GM21367 (cell line): ENCODE results near the gene SDF4.
"Not testable (repeated sequence)": the region's sequence is repeated elsewhere in the genome, so short reads cannot be mapped to it uniquely, and the experiment has no call there.

Experiments used
- ATAC-seq: cut with Tn5 transposase; IDR thresholded peaks from one replicate; pipeline ENCODE4 v1.9.1; 2021; ENCODE audit not compliant: unreplicated experiment

Gene SDF4

DNA sequence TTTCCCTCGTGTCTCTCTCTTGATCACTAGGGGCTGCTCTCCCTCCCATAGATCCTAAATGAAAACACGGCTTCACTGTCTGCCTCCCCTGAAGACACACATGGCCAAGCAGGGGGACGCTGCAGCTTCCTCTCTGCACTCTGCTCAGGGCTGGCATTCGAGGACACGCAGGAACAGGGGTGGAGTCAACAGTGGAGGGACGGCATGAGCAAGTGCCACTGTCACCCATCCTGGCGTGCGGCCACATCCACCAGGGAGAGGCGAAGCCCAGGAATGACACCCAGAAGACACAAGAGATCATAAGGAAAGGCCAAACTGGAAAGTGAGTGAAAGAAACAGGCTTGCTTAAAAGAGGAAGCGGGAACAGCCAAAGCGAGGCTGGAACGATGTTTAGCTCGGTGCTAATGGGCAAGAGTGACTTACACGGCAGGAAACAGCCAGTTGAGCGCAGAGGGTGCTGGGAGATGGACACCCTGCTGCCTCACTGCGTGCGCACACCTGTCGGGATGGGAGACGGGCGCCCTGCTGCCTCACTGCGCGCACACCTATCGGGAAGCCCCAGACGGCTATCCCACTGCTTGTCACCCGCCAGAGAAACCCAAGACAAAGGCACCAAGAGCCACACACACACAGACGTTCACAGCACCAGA lies 28.3 kb upstream of the SDF4 start:
- ATAC-seq, result no peak

DNA sequence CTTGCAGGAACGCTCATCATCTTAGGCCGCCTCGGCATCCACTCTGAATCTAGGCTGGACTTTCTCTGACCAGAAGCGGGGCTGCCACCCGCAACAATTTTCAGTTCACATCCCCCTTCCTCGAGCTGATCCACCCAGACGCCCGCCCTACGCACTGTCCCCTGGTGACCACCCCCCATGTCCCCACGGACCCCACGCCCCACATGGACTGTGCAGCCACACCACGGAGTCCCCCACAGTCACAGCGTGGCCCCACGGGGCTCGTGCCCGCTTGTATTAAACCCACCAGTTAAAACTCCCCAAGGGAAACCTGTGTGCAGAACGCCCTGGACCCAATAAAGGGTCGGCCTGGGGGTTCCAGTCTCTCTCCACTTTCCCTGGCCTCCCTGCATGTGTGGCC lies 27.7 kb upstream of the SDF4 start:
- no peak for ATAC-seq

DNA sequence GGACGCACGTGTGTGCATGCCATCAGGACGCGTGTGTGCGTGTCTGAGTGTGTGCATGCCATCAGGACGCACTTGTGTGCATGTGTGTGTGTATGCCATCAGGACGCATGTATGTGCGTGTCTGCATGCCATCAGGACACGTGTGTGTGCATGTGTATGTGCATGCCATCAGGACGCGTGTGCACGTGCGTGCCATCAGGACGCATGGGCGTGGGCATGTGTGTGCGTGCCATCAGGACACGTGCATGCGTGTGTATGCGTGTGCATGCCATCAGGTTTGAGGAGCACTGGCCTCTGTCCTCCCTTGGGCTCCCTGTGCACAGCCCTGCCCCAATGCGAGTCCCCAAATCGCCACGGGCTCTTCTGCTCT lies 27.3 kb upstream of the SDF4 start:
- ATAC-seq, result no peak

DNA sequence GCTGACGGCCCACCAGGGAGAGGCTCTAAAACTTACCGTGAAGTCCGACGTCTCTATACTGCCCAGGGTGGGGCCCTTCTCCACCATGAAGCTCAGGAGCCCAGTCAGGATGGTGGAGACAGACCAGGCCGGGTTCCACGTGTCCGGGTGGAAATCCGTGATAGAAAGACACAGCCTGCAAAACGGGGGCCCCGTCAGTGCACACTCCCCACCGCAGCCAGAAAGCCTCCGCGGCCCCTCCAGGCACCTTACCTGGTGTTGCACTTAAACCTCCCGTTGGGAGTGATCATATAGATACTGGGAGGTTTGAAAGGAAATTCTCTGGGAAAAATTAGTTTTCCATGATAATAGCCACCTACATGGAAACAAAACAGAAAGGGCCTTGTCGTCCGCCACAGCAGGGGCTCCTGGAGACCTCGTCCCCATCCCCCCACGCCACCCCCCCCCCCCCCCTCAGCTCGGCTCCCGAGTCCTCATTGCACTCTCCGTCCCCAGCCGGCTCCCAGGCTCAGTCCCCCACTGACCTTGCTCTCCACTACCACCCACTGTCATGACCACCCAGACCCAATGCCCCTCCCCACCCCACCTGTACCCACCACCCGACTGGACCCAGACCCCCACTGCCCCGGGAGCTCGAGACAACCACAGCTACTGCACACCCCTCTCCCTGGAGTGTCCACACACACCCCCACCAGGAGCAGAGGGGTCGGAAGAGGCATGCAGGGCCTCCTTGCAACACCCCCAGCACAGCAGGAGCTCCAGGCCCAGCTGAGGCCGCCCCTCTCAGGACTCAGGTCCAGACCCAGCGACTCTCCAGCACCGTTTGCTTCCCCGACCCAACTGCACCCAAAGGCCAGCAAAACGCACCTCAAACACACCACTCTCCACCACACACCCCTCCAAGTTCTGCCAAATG lies 25.4 kb upstream of the SDF4 start:
- no peak for ATAC-seq

DNA sequence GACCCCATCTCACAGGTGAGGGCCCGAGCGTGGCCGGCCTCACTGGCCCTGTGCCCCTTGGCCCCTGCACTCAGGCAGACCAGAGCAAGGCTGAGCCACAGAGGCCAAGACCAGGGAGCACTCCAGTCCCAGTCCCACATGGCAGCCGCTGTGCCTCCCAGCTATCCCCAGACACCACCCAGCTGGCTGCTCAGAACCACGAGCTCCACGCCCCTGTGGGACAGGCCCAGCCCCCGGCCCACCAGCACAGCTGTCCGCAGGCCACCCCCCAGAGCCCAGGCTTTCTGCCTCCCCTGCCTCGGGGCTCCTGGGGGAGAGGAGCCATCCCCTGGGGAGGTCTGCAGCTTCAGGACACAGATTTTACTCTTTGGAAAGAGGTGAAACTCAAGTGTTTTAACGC lies 23.8 kb upstream of the SDF4 start:
- ATAC-seq, result no peak

DNA sequence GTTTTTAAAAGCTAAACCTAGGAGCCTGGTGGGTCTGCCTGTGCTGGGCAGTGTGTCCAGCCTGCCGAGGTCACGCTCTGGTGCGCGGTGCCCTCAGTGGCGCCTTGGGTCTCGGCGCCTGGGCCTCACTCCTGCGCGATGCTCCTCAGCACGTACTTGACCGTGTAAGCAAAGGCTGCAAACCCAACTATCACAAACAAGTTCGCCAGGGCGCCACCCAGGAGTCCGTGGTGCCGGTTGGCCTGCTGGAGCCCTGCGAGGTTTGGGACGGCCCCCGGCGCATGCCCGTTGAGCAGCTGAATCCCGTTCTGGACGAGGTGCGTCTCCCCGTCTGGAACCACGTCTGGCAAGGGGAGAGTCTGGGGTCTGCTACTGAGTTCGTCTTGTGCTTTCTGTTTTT lies 23.3 kb upstream of the SDF4 start:
- ATAC-seq, result no peak

DNA sequence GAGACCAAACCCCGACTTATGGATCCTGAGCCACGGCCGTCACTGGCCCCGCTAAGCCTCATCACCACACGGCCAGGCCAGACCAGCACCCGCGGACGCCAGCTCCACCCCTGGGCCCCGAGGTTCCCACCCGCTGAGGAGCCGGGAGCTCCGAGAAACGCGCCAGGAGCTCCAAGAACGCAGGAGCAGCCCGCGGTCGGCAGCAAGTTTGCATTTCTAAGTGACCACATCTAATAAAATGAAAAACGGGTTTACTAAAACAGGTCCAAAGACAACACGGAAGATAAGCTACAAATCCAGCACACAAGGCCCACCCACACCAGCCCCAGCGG lies 22.8 kb upstream of the SDF4 start:
- ATAC-seq, result no peak

DNA sequence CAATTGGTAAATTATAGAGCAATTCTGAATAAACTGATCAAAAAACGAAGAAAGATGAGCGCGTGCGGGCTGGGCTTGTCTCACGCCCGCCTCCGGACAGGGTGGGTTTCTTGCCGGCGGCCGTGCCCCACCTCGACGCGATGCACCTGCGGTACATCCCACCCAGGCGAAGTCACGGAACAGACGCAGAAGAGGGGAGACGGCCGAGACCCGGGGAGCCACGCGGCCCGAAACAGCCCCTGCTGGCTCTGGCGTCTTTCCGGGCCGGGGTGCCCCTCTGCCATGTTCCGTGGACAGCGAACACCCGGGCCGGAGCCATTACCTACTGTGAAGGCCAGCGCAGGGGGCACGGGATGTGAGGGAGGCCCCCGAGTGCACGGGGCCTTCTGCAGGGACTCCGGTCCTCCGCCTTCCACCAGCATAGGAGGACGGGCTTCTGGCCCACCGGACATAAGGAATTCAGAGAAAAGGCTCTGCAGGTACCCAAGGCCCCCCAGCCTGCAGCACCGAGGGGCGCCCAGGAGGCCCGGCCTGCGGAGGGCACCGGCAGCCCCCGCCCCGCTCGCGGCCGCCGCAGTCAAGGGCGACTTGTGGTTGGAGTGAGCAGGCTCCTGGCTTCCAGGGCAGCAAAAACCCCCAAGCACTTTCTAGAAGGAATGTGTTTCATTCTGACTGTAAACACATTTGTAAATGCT lies 22.3 kb upstream of the SDF4 start:
- ATAC-seq, result no peak

DNA sequence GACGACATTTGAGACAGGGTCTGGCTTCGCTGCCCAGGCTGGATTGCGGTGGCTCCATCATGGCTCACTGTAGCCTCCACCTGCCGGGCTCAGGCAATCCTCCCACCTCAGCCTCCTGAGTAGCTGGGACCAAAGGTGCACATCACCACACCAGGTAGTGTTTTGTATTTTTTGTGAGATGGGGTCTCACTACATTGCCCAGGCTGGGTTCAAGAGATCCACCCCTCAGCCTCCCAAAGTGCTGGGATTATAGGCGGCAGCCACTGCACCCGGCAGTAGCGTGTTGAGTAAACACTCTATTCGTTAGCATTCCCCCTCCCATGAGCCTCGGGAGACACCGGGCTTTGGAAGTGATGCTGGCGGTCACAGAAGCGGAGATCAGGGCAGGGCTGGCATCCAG lies 21.5 kb upstream of the SDF4 start:
- no peak for ATAC-seq

DNA sequence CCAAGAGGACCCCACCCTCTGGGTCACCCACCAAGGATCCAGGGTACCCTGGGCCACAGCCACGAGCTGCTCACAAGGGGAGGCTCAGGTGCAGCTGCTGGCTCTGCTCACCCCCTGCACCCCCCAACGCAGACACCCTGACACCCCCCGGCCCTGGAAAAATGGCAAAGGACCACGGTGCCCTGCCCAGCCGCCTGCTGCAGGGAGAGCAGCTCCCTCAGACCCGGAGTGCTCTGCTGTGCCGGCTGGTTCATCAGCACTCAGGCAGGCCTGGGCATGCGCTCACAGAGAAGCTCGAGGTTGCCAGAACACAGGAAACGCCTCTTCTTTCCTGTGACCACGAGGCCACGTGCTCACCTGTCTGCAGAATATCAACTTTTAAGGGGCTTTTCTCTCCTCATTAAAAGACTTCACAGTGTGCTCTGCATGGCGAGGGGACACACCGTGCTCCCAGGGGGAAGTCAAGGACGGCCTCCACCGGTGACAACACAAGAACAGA lies 19.0 kb upstream of the SDF4 start:
- no peak for ATAC-seq

DNA sequence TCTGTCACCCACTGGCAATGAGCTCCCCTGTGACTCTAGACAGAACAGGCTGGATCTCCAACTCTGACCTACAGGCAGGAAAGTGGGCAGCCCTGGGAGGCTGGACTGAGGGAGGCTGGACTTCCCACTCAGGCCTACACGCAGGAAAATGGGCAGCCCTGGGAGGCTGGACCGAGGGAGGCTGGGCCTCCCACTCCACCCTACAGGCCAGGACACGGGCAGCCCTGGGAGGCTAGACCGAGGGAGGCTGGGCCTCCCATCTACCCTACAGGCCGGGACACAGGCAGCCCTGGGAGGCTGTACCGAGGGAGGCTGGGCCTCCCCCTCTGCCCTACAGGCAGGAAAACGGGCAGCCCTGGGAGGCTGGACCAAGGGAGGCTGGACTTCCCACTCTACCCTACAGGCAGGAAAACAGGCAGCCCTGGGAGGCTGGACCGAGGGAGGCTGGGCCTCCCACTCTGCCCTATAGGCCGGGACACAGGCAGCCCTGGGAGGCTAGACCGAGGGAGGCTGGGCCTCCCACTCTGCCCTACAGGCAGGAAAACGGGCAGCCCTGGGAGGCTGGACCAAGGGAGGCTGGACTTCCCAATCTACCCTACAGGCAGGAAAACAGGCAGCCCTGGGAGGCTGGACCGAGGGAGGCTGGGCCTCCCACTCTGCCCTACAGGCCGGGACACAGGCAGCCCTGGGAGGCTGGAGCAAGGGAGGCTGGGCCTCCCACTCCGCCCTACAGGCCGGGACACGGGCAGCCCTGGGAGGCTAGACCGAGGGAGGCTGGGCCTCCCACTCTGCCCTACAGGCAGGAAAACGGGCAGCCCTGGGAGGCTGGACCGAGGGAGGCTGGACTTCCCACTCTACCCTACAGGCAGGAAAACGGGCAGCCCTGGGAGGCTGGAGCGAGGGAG lies 16.5 kb upstream of the SDF4 start:
- ATAC-seq, result not testable (repeated sequence)

DNA sequence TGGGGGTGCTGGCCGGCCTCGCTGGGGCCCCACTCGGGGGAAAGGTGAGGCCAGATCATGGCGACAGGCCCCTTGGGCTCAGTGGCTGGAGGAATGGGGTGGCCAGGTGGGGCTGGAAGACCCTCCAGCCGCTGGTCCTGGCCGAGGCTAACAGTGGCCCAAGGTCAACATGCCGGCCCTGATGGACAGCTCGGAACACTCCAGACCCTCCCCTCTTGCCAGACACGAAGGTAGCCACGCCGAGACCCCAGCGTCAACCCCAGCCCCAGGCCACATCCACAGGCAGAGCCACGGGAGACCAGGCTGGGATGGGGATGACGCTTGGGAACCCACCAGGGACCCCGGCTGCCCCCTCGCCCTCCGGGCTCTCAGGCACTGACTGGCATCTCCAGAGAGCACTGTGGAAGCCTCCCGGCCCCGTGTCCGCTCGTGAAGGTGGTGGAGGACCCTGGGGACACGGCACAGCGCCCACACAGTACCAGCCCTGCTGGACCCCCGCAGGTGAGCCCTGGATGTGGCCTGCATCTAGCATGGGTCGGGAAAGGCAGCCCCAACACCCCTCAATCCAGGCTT lies 15.6 kb upstream of the SDF4 start:
- no peak for ATAC-seq

DNA sequence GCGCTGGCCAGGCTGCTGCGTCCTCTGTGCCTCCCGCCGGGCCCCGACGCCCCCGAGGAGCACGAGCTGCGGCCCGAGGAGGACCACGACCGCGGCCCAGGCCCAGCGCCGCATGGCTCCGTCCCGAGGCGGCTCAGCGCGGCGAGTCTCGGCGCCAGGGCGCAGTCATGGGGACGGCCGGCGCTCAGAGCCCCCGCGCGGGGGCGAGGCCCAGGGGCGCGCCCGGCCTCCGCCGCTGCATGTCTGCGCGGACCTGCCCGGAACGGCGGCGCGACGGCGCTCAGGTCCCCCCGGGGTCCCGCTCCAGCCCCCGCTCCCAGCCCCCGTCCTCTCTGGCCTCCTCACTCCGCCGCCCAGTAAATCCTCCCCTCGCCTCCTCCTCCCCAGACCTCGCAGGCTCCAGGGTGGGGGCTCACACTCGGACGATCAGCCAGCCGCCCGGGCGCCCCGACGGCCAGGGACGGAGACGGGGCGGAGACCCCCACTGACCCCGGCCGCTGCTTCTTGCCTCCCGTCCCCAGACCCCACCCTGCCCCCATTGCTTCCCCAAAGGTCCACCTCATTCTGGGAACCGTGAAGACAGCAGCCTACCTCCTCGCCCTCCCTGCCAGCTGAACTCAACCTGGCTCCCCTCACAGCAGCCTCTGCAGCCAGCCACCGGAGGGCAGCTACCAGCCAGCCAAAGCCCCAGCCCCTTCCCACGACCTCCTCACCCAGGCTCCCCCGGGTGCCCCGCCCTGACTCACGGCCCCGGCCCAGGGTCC lies 15.0 kb upstream of the SDF4 start, which contains the start of gene C1QTNF12:
Gene C1QTNF12, minus strand, starts transcription at position 146 of the 764 bp plus-strand sequence. Its CDS starts 32 bp downstream, at position 114.
- ATAC-seq, result no peak

DNA sequence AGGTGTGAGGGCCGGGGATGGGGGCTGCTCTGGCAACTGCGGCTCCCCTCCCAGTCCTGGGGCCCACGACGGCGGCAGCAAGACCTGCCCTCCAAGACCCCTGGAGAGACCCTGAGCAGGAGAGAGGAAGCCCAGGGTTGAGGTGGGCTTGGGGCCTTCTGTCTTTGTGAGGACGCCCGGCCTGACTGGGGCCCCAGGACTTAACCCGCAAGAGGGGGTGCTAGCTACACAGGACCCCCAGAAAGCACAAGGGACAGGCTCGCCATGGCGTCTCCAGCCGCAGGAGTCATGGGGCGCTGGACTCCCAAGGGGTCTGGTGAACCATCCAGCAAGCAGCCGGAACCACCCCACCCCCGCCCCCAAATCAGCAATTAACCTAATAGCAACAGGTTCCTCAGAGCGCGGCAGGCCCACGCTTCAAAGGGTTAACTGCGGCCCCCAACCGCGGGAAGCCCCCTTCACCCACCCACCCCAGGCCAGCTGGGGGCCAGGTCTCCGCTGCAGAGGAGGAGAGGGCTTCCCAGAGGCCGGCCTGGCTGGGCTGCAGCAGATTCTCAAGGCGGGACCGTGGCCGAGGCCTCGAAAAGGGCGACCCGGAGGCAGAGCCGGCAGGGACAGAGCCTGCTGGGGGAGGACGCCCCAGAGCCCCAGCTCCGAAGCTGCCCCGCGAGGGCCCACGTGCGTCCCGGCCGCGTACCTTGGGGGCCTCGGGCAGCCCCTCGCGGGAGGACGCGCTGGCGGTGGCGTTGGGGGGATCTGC lies 14.2 kb upstream of the SDF4 start:
- ATAC-seq, result no peak

DNA sequence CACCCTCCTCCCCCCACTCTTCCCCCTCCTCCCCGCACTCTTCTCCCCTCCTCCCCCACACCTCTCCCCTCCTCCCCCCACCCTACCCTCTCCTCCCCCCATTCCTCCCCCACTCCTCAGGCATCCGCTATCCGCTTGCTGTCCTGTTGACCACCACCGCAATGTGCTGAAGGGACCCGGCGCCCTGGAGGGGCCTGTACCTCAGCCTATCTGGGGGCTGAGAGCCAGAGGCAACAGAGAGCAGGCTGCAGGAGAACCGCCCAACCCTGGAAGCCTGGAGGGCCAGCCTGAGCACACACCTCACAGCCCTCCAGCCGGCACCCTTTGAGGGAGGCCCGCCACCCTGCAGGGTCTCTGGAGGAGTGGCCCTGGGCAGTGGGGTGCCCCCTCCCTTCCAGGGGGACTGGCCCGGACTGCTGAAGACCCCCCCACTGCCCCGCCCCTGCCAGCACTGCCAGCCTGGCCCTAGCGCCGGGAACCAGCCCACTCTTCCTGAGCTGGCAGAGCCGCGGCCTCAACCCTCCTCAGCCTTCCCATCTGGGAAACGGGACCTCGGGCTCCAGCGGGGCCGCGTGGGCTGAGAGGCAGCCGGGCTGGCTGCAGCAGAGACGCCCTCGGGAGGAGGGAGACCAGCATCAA lies 13.5 kb upstream of the SDF4 start:
- ATAC-seq, result no peak

DNA sequence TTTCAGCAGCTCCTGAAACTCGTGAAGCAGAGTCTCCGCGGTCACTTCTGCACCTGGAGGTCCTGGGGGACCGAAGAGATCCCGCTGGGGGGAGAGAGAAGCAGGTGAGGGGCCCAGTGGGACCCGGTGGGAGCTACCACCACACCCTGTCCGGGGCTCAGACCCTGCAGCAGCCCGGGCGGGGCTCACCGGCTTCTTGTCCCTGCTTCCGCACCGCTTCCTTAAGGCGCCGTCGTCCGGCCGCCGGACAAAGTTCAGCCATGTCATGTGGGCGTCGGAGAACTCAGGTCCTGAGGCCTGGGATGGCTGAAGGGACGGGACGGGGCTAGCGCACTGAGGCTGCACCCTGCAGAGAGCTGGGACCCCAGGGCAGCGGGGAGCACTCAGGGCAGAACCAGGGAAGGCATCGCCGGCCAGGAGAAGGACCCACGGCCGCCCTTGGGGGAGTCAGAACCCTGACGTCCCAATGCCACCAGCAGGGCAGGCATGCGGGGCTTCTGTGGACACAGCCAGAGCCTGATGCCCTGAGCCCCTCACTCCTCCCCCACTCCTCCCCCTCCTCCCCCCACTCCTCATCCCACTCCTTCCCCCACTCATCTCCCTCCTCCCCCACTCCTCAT lies 12.5 kb upstream of the SDF4 start:
- no peak for ATAC-seq

DNA sequence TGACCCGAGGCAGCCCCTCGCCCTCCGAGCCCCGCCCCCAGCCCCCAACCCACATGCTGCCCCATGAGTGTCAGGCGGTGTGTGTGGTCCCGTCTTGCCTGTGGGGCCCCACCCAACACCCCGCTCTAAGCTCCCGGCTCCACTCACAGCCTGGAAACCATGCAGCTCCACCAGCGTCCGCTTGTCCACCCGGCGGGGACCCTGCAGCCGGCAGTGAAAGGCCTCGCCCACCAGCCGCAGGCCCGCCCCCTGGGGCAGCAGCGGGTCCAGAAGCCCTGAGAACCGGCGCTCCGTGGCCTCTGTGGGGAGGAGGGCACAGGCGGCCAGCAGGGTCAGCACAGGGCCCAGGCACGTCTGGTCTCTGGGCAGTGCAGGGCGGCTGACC lies 12.0 kb upstream of the SDF4 start:
- no peak for ATAC-seq

DNA sequence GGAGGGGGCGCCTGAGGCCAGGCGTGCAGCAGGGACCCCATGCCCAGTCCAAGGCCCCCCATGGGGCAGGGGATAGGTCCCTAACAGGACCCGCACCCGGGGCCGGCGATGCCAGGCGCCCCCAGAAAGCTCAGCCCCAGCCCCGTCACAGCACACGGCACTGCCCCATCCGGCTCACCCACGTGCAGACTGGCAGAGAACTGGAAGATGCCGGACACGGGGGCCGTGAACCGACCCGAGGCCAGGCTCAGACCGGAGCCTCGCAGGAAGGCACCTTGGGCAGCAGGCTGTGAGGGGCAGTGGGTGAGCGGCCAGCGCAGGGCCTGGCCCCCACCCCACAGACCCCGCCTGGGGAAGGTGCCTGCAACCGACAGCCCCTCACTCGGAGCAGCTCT lies 11.5 kb upstream of the SDF4 start:
- ATAC-seq, result no peak
